Endothelial cell of umbilical vein (primary cell): ENCODE measurements around the gene ADGRE1. TPM values are rescaled to one million over a fixed set of nuclear protein-coding genes. Genes with fewer than 3 reads are reported as not detected.

Source experiments
- BruUV-seq: library from RNA; stranded (reverse); fragments of 400-500 nt; replicated peaks from 2 replicates; lab custom pipeline; 2021; lab: Mats Ljungman, UMichigan
- CTCF ChIA-PET: fragments of 300-600, 350-600 bp; sonication (Branson Sonifier 250); formaldehyde crosslinking; loops from one replicate; lab custom pipeline; 2021; ENCODE audit warnings: antibody characterized with exemption, inconsistent platforms; lab: Charles Lee
- POLR2A ChIA-PET: fragments of 300-600, 350-600 bp; sonication (Branson Sonifier 250); formaldehyde crosslinking; loops from one replicate; lab custom pipeline; 2021; ENCODE audit warnings: antibody characterized with exemption, inconsistent platforms; lab: Charles Lee
- DNase-seq: peaks from one replicate; pipeline ENCODE4 v3.0.0-alpha.2; 2011; ENCODE audit warnings: low read depth, low spot score
- FAIRE-seq: peaks from 2 replicates; lab custom pipeline; 2011; peaks lifted over from hg19 to GRCh38; lab: Jason Lieb, UNC
- H2AFZ ChIP-seq: 2 replicates; pipeline ENCODE4 v1.6.0; 2012; ENCODE audit warnings: low read depth, low read length, control low read depth, inconsistent platforms
- H3K27ac ChIP-seq: 2 replicates; pipeline ENCODE4 v1.5.1; 2011; ENCODE audit warnings: low read depth, mild to moderate bottlenecking, control low read depth, low read length, moderate library complexity; ENCODE audit not compliant: insufficient read depth
- H3K27me3 ChIP-seq, 2 experiments: 2 replicates each; pipeline versions ENCODE4 v1.6.0 to v1.6.1; 2011; ENCODE audit warnings: low read length in 2 of 2, mixed read lengths in 1 of 2; ENCODE audit not compliant: control insufficient read depth in 2 of 2, insufficient read depth in 2 of 2
- H3K36me3 ChIP-seq, 2 experiments: 2 replicates in 1 of 2; 3 replicates in 1 of 2; pipeline ENCODE4 v1.5.1; 2011; ENCODE audit warnings: low read length in 2 of 2, mild to moderate bottlenecking in 1 of 2, moderate library complexity in 1 of 2; ENCODE audit not compliant: control insufficient read depth in 2 of 2, insufficient read depth in 2 of 2; ENCODE audit errors: extremely low read depth in 1 of 2
- H3K4me1 ChIP-seq: 3 replicates; pipeline ENCODE4 v1.5.1; 2011; ENCODE audit warnings: mild to moderate bottlenecking, low read length; ENCODE audit not compliant: control insufficient read depth, insufficient read depth; ENCODE audit errors: extremely low read depth
- H3K4me2 ChIP-seq: 2 replicates; pipeline ENCODE4 v1.6.1; 2011; ENCODE audit warnings: low read length, control low read depth, mixed read lengths; ENCODE audit not compliant: insufficient read depth
- H3K4me3 ChIP-seq, 3 experiments: fragments of 200-600 bp in 1 of 3; sonication (generic), shearing (Covaris generic) in 1 of 3; replicated peaks in 1 of 3; 2 replicates each; pipeline ENCODE4 v1.5.1; 2011 to 2016; ENCODE audit warnings: control low read depth in 3 of 3, low read length in 3 of 3, mild to moderate bottlenecking in 2 of 3, inconsistent platforms in 1 of 3, low read depth in 1 of 3, moderate library complexity in 1 of 3; ENCODE audit not compliant: insufficient read depth in 1 of 3
- H3K79me2 ChIP-seq: 2 replicates; pipeline ENCODE4 v1.6.0; 2012; ENCODE audit warnings: low read length, inconsistent platforms; ENCODE audit not compliant: control insufficient read depth, insufficient read depth
- H3K9ac ChIP-seq: replicated peaks from 2 replicates; pipeline ENCODE3; 2011; ENCODE audit warnings: low read length, control low read depth; ENCODE audit not compliant: insufficient read depth; ENCODE audit errors: extremely low read depth
- H3K9me1 ChIP-seq: replicated peaks from 3 replicates; pipeline ENCODE4 v1.6.0; 2011; ENCODE audit warnings: mild to moderate bottlenecking, low read length; ENCODE audit not compliant: control insufficient read depth, insufficient read depth; ENCODE audit errors: extremely low read depth
- H3K9me3 ChIP-seq: replicated peaks from 2 replicates; pipeline ENCODE4 v1.5.1; 2012; ENCODE audit warnings: low read length, inconsistent platforms; ENCODE audit not compliant: control insufficient read depth, insufficient read depth
- H4K20me1 ChIP-seq: replicated peaks from 2 replicates; pipeline ENCODE3; 2011; ENCODE audit warnings: mild to moderate bottlenecking, low read length; ENCODE audit not compliant: control insufficient read depth, insufficient read depth; ENCODE audit errors: extremely low read depth
- EZH2 ChIP-seq: IDR thresholded peaks from 2 replicates; pipeline ENCODE4 v1.6.1; 2012; ENCODE audit warnings: borderline replicate concordance, low read depth, mild to moderate bottlenecking, moderate library complexity, low read length, inconsistent platforms; ENCODE audit not compliant: severe bottlenecking
- FOS ChIP-seq: IDR thresholded peaks from 2 replicates; pipeline ENCODE4 v1.6.1; 2011; ENCODE audit warnings: mild to moderate bottlenecking, low read length, moderate library complexity, borderline replicate concordance; ENCODE audit not compliant: insufficient read depth
- GATA2 ChIP-seq: IDR thresholded peaks from 2 replicates; pipeline ENCODE4 v1.7.0; 2011; ENCODE audit warnings: low read depth, mild to moderate bottlenecking, moderate library complexity, mixed read lengths, low read length; ENCODE audit not compliant: insufficient read length, insufficient read depth
- JUN ChIP-seq: IDR thresholded peaks from 2 replicates; pipeline ENCODE4 v1.6.1; 2011; ENCODE audit warnings: borderline replicate concordance, low read depth; ENCODE audit not compliant: insufficient read length, insufficient read depth
- MAX ChIP-seq: IDR thresholded peaks from 2 replicates; pipeline ENCODE4 v1.6.1; 2011; ENCODE audit not compliant: insufficient read depth, insufficient read length
- MYC ChIP-seq: IDR thresholded peaks from one replicate; pipeline ENCODE4 v1.6.1; 2011; ENCODE audit warnings: mild to moderate bottlenecking, low read depth, low read length
- POLR2A ChIP-seq: IDR thresholded peaks from 2 replicates; pipeline ENCODE4 v1.6.1; 2012; ENCODE audit warnings: low read depth, mild to moderate bottlenecking, control low read depth, low read length
- POLR2AphosphoS5 ChIP-seq: IDR thresholded peaks from 2 replicates; pipeline ENCODE4 v1.6.1; 2012; ENCODE audit warnings: low read depth, mild to moderate bottlenecking, control low read depth, low read length, moderate library complexity; ENCODE audit not compliant: insufficient read depth
- dilution Hi-C: fragments of 300-500 bp; cut with MboI; formaldehyde crosslinking; loops from one replicate; pipeline ENCODE4 v1.15.0; 2019; ENCODE audit warnings: low sequenced_read_pairs; ENCODE audit not compliant: extremely low pct_ligation_motif_present
- intact Hi-C: fragments of 100-400 bp; cut with micrococcal nuclease; formaldehyde crosslinking; loops from one replicate; pipeline ENCODE4 v1.10.0; 2022
- polyA plus RNA-seq, 4 experiments: library from polyadenylated mRNA; depleted of rRNA in 3 of 4; stranded (reverse) in 3 of 4; unstranded in 1 of 4; fragments of >200 nt; gene quantifications; 2 replicates each; pipeline versions ENCODE4 v1.2.1 to v1.2.3, GENCODE V29; 2011 to 2012; ENCODE audit warnings: missing spikeins in 1 of 4
- total RNA-seq: library from RNA; stranded (reverse); gene quantifications from 2 replicates; pipeline ENCODE4 v1.2.3, GENCODE V29; 2021
- TF ChIP-seq, protein P1 (sequence below), 2 donors: IDR thresholded peaks; 1 replicate in 1 of 2; 2 replicates in 1 of 2; pipeline ENCODE4 v1.5.1; 2011; ENCODE audit warnings: low read length in 2 of 2, mild to moderate bottlenecking in 2 of 2, moderate library complexity in 2 of 2, control low read depth in 1 of 2, inconsistent platforms in 1 of 2, low read depth in 1 of 2; ENCODE audit not compliant: insufficient read depth in 1 of 2; ENCODE audit errors: extremely low read depth in 1 of 2

The ADGRE1 gene
- total and polyA plus RNA-seq, 2 donors (not counting 3 experiments of a cell fraction or from before 2014, with no cell fraction given): not detected

GRCh38 chr19:6848986-6849385 is 38.4 kb upstream of the ADGRE1 start:
- intact Hi-C loops (no loop called here), dilution Hi-C loops (no loop called here)
- H2AFZ ChIP-seq: no peak overlapping the region
- H3K4me3 ChIP-seq: no peak overlapping the region
- no peak overlapping the region for H3K27ac ChIP-seq
- H4K20me1 ChIP-seq: no peaks in the 10 kb centered on the region
- no peak for TF ChIP-seq POLR2AphosphoS5
- TF ChIP-seq FOS: no peak
- TF ChIP-seq, protein P1, sequence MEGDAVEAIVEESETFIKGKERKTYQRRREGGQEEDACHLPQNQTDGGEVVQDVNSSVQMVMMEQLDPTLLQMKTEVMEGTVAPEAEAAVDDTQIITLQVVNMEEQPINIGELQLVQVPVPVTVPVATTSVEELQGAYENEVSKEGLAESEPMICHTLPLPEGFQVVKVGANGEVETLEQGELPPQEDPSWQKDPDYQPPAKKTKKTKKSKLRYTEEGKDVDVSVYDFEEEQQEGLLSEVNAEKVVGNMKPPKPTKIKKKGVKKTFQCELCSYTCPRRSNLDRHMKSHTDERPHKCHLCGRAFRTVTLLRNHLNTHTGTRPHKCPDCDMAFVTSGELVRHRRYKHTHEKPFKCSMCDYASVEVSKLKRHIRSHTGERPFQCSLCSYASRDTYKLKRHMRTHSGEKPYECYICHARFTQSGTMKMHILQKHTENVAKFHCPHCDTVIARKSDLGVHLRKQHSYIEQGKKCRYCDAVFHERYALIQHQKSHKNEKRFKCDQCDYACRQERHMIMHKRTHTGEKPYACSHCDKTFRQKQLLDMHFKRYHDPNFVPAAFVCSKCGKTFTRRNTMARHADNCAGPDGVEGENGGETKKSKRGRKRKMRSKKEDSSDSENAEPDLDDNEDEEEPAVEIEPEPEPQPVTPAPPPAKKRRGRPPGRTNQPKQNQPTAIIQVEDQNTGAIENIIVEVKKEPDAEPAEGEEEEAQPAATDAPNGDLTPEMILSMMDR (IDR thresholded peaks at IDR 0.05; ENCODE audit: extremely low read depth in 1 of 2, insufficient read depth in 1 of 2, low read depth in 1 of 2, low read length in 2 of 2): no peak
- TF ChIP-seq MYC: no peak
- no peak for TF ChIP-seq EZH2
- TF ChIP-seq MAX: no peak
- no peak for TF ChIP-seq GATA2
- no peak for TF ChIP-seq POLR2A
- TF ChIP-seq JUN: no peak
- H3K36me3 ChIP-seq: no peaks in the 10 kb centered on the region
- no peaks in the 10 kb centered on the region for H3K27me3 ChIP-seq
- H3K4me1 ChIP-seq: no peaks in the 10 kb centered on the region
- no peak for FAIRE-seq
- no TSS peak for BruUV-seq
- no peak for DNase-seq
- no peaks in the 10 kb centered on the region for H3K79me2 ChIP-seq
- no peaks in the 10 kb centered on the region for H3K9me1 ChIP-seq
- no peak overlapping the region for H3K9ac ChIP-seq
- H3K9me3 ChIP-seq: no peaks in the 10 kb centered on the region
- H3K4me2 ChIP-seq: no peak overlapping the region
- POLR2A ChIA-PET: no interaction called here
- CTCF ChIA-PET: interaction anchor here (0.6 to 1.4 kb wide), 3 partner anchors 15 to 79 kb away, joined by 3 read pairs; no protein-coding TSS in a partner anchor
